CD4-positive, CD25-positive, alpha-beta regulatory T cell (primary cell): ENCODE results near the gene KRTAP4-9. TPM values are rescaled to one million over a fixed set of nuclear protein-coding genes. Genes with fewer than 3 reads are reported as not detected.

Experiments used
- ATAC-seq, 2 donors: fragments of 150-1000 bp; cut with Tn5 transposase; one replicate each; pipeline ENCODE4 v1.10.0; 2021; ENCODE audit warnings: low read depth in 2 of 2, moderate number of reproducible peaks in 2 of 2, moderate library complexity in 1 of 2
- DNase-seq, 3 donors: peaks; one replicate each; pipeline versions ENCODE4 v3.0.0 to v3.0.0-alpha.2; 2012 to 2022; ENCODE audit warnings: mixed read lengths in 1 of 3
- H3K27ac ChIP-seq: one replicate; pipeline ENCODE4 v1.7.0; 2013; ENCODE audit warnings: mild to moderate bottlenecking, low read length; ENCODE audit not compliant: insufficient read depth, poor library complexity, severe bottlenecking
- H3K27me3 ChIP-seq: one replicate; pipeline ENCODE4 v1.7.0; 2013; ENCODE audit warnings: low read length; ENCODE audit not compliant: control insufficient read depth, insufficient read depth
- H3K36me3 ChIP-seq: one replicate; pipeline ENCODE4 v1.7.0; 2013; ENCODE audit warnings: mild to moderate bottlenecking, low read length, moderate library complexity; ENCODE audit not compliant: control insufficient read depth, insufficient read depth
- H3K4me1 ChIP-seq: 2 replicates; pipeline ENCODE4 v1.7.0; 2013; ENCODE audit warnings: mild to moderate bottlenecking, low read length; ENCODE audit not compliant: insufficient read depth, control insufficient read depth, poor library complexity, severe bottlenecking
- H3K4me3 ChIP-seq: one replicate; pipeline ENCODE4 v1.7.0; 2013; ENCODE audit warnings: low read depth, mild to moderate bottlenecking, low read length, moderate library complexity
- H3K9me3 ChIP-seq, 2 experiments: 1 replicate in 1 of 2; 2 replicates in 1 of 2; pipeline ENCODE4 v1.7.0; 2013; ENCODE audit warnings: low read length in 2 of 2, mild to moderate bottlenecking in 1 of 2, moderate library complexity in 1 of 2; ENCODE audit not compliant: control insufficient read depth in 2 of 2
- H3K27ac Mint-ChIP-seq, 3 donors: one replicate each; pipeline ENCODE4 v1.8.0; 2020 to 2022; ENCODE audit warnings: mild to moderate bottlenecking in 3 of 3, mixed read lengths in 3 of 3, moderate library complexity in 2 of 3
- H3K27me3 Mint-ChIP-seq: one replicate; pipeline ENCODE4 v1.8.0; 2022; ENCODE audit warnings: mild to moderate bottlenecking, mixed read lengths
- H3K36me3 Mint-ChIP-seq: one replicate; pipeline ENCODE4 v1.8.0; 2020; ENCODE audit warnings: mixed read lengths
- H3K4me1 Mint-ChIP-seq, 4 donors: one replicate each; pipeline ENCODE4 v1.8.0; 2020 to 2022; ENCODE audit warnings: mixed read lengths in 4 of 4, mild to moderate bottlenecking in 1 of 4
- H3K4me3 Mint-ChIP-seq, 4 donors: one replicate each; pipeline ENCODE4 v1.8.0; 2020 to 2022; ENCODE audit warnings: mild to moderate bottlenecking in 4 of 4, mixed read lengths in 4 of 4, moderate library complexity in 3 of 4
- H3K9me3 Mint-ChIP-seq, 7 donors: one replicate each; pipeline ENCODE4 v1.8.0; 2020 to 2022; ENCODE audit warnings: mixed read lengths in 7 of 7, mild to moderate bottlenecking in 3 of 7, moderate library complexity in 2 of 7
- polyA plus RNA-seq, 4 donors: library from polyadenylated mRNA; unstranded; fragments of 300-500 nt; fragmentation: Illumina TruSeq; gene quantifications; one replicate each; pipeline ENCODE4 v1.2.3, GENCODE V29; 2021
- total RNA-seq: library from RNA; stranded (reverse); gene quantifications from one replicate; pipeline ENCODE4 v1.2.3, GENCODE V29; 2022

Gene KRTAP4-9
- total and polyA plus RNA-seq, 5 donors from 2014 or later = not detected

DNA sequence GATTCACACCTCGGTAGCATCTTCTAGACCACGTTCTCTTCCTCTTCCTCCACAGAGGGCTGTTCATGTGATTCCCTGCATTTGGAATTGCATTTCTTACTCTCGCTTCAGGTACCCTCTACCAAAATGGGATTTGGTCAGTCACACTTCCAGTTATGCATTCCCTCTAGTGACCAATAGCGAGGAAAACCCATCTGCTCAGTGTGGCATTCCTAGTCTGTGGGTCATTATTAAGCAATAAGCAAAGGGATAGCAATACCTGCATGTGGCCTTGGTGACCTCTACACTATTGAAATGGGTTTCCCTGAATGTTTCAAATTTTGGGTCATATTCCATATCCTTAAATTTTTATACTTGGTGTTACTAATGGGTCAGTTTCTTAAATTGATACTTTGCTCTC is 44.8 kb downstream of the KRTAP4-9 start:
- ATAC-seq = no peak
- H3K27ac Mint-ChIP-seq = no peak overlapping the region
- no peaks in the 10 kb centered on the region for H3K4me1 ChIP-seq
- H3K4me3 ChIP-seq = no peak overlapping the region
- peaks cover 18% of the 10 kb centered on the region for H3K27me3 Mint-ChIP-seq
- no peaks in the 10 kb centered on the region for H3K36me3 ChIP-seq
- no peak for DNase-seq
- no peak overlapping the region for H3K27ac ChIP-seq
- peaks cover 0 to 2% (median 0%) of the 10 kb centered on the region in 4 donors for H3K4me1 Mint-ChIP-seq
- H3K4me3 Mint-ChIP-seq = no peak overlapping the region
- H3K27me3 ChIP-seq = peaks cover 8% of the 10 kb centered on the region
- H3K9me3 ChIP-seq = no peaks in the 10 kb centered on the region
- peaks cover 0 to 3% (median 0%) of the 10 kb centered on the region in 7 donors for H3K9me3 Mint-ChIP-seq
- H3K36me3 Mint-ChIP-seq = no peaks in the 10 kb centered on the region

DNA sequence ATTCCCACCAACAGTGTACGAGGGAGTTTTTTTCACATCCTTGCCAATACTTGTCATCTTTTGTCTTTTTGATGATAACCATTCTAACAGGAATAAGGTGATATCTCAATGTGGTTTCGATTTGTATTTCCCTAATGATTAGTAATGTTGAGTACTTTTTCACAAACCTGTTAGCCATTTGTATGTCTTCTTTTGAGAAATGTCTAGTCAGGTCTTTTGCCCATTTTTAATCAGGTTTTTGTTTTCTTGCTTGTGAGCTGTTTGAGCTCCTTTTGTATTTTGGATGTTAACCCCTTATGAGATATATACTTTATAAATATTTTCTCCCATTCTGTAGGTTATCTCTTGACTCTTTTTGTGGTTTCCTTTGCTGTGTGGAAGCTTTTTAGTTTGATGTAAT is 46.3 kb downstream of the KRTAP4-9 start:
- H3K9me3 ChIP-seq = no peaks in the 10 kb centered on the region
- no peak overlapping the region for H3K27ac Mint-ChIP-seq
- H3K4me1 ChIP-seq = no peaks in the 10 kb centered on the region
- no peaks in the 10 kb centered on the region for H3K9me3 Mint-ChIP-seq
- no peak overlapping the region for H3K4me3 ChIP-seq
- peaks cover 24% of the 10 kb centered on the region for H3K27me3 Mint-ChIP-seq
- DNase-seq (no peak), ATAC-seq (no peak)
- H3K4me1 Mint-ChIP-seq = peaks cover 0 to 2% (median 0%) of the 10 kb centered on the region in 4 donors
- H3K27ac ChIP-seq = no peak overlapping the region
- H3K27me3 ChIP-seq = peaks cover 12% of the 10 kb centered on the region
- H3K36me3 Mint-ChIP-seq = no peaks in the 10 kb centered on the region
- H3K36me3 ChIP-seq = no peaks in the 10 kb centered on the region
- no peak overlapping the region for H3K4me3 Mint-ChIP-seq

DNA sequence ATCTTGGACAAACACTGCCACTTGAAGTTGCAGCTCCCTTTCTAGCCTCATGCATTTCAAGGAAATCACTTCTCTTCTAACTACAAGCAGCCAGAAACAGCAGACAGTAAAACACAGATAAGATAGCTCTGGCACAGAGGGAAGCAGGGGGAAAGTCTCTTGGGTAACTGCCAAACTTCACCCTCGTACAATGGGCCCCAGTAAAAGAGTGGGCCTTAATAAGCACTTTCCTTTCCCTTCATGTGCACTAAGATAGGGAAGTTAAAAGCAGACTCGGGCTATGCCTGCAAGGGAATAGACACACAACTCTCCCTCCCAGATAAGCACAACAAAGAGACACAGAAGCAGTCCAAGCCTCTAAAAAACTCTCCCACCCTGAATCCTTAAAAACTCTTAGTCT is 48.7 kb downstream of the KRTAP4-9 start:
- H3K36me3 Mint-ChIP-seq = no peaks in the 10 kb centered on the region
- Histone ChIP-seq H3K27ac (no peak overlapping the region), H3K9me3 (no peaks in the 10 kb centered on the region), H3K36me3 (no peaks in the 10 kb centered on the region), H3K4me3 (no peak overlapping the region), H3K4me1 (no peaks in the 10 kb centered on the region), H3K27me3 (peaks cover 22% of the 10 kb centered on the region)
- H3K27me3 Mint-ChIP-seq = peaks cover 20% of the 10 kb centered on the region
- H3K9me3 Mint-ChIP-seq = no peaks in the 10 kb centered on the region
- no peak overlapping the region for H3K27ac Mint-ChIP-seq
- no peak overlapping the region for H3K4me3 Mint-ChIP-seq
- H3K4me1 Mint-ChIP-seq = no peaks in the 10 kb centered on the region
- DNase-seq (no peak), ATAC-seq (no peak)

Other genes with a start within 250 kb of the KRTAP4-9 start
Only the 30 nearest of the 39 such genes appear.
- gene KRT39, start 138.4 kb upstream of the KRTAP4-9 start, total RNA-seq = not detected
- gene KRT39, start 138.4 kb upstream of the KRTAP4-9 start, polyA plus RNA-seq = not detected
- not detected for gene KRT40, start 121.1 kb upstream of the KRTAP4-9 start, total RNA-seq
- not detected for gene KRT40, start 121.1 kb upstream of the KRTAP4-9 start, polyA plus RNA-seq
- gene KRTAP3-3, start 111.2 kb upstream of the KRTAP4-9 start, total RNA-seq = not detected
- not detected for gene KRTAP3-3, start 111.2 kb upstream of the KRTAP4-9 start, polyA plus RNA-seq
- not detected for gene KRTAP3-2, start 105.5 kb upstream of the KRTAP4-9 start, total RNA-seq
- gene KRTAP3-2, start 105.5 kb upstream of the KRTAP4-9 start, polyA plus RNA-seq = not detected
- not detected for gene KRTAP3-1, start 96.3 kb upstream of the KRTAP4-9 start, total RNA-seq
- not detected for gene KRTAP3-1, start 96.3 kb upstream of the KRTAP4-9 start, polyA plus RNA-seq
- gene KRTAP1-5, start 78.2 kb upstream of the KRTAP4-9 start, total RNA-seq = not detected
- gene KRTAP1-5, start 78.2 kb upstream of the KRTAP4-9 start, polyA plus RNA-seq = not detected
- gene KRTAP1-4, start 75.2 kb upstream of the KRTAP4-9 start, total RNA-seq = not detected
- gene KRTAP1-4, start 75.2 kb upstream of the KRTAP4-9 start, polyA plus RNA-seq = not detected
- gene KRTAP1-3, start 70.5 kb upstream of the KRTAP4-9 start, total RNA-seq = not detected
- not detected for gene KRTAP1-3, start 70.5 kb upstream of the KRTAP4-9 start, polyA plus RNA-seq
- gene KRTAP1-1, start 63.9 kb upstream of the KRTAP4-9 start, total RNA-seq = not detected
- not detected for gene KRTAP1-1, start 63.9 kb upstream of the KRTAP4-9 start, polyA plus RNA-seq
- gene KRTAP2-1, start 58.1 kb upstream of the KRTAP4-9 start, total RNA-seq = not detected
- gene KRTAP2-1, start 58.1 kb upstream of the KRTAP4-9 start, polyA plus RNA-seq = not detected
- gene KRTAP2-2, start 50.2 kb upstream of the KRTAP4-9 start, total RNA-seq = not detected
- gene KRTAP2-2, start 50.2 kb upstream of the KRTAP4-9 start, polyA plus RNA-seq = not detected
- not detected for gene KRTAP2-3, start 45.3 kb upstream of the KRTAP4-9 start, total RNA-seq
- gene KRTAP2-3, start 45.3 kb upstream of the KRTAP4-9 start, polyA plus RNA-seq = not detected
- not detected for gene KRTAP2-4, start 39.5 kb upstream of the KRTAP4-9 start, total RNA-seq
- gene KRTAP2-4, start 39.5 kb upstream of the KRTAP4-9 start, polyA plus RNA-seq = not detected
- gene KRTAP4-7, start 21.2 kb upstream of the KRTAP4-9 start, total RNA-seq = not detected
- not detected for gene KRTAP4-7, start 21.2 kb upstream of the KRTAP4-9 start, polyA plus RNA-seq
- not detected for gene KRTAP4-8, start 7.2 kb upstream of the KRTAP4-9 start, total RNA-seq
- not detected for gene KRTAP4-8, start 7.2 kb upstream of the KRTAP4-9 start, polyA plus RNA-seq
- gene KRTAP4-16, start 3.2 kb upstream of the KRTAP4-9 start, total RNA-seq = not detected
- not detected for gene KRTAP4-16, start 3.2 kb upstream of the KRTAP4-9 start, polyA plus RNA-seq
- not detected for gene KRTAP4-11, start 13.0 kb downstream of the KRTAP4-9 start, total RNA-seq
- gene KRTAP4-11, start 13.0 kb downstream of the KRTAP4-9 start, polyA plus RNA-seq = not detected
- not detected for gene KRTAP4-12, start 18.8 kb downstream of the KRTAP4-9 start, total RNA-seq
- not detected for gene KRTAP4-12, start 18.8 kb downstream of the KRTAP4-9 start, polyA plus RNA-seq
- not detected for gene KRTAP4-6, start 35.2 kb downstream of the KRTAP4-9 start, total RNA-seq
- gene KRTAP4-6, start 35.2 kb downstream of the KRTAP4-9 start, polyA plus RNA-seq = not detected
- not detected for gene KRTAP4-5, start 44.4 kb downstream of the KRTAP4-9 start, total RNA-seq
- gene KRTAP4-5, start 44.4 kb downstream of the KRTAP4-9 start, polyA plus RNA-seq = not detected
- not detected for gene KRTAP4-4, start 55.4 kb downstream of the KRTAP4-9 start, total RNA-seq
- gene KRTAP4-4, start 55.4 kb downstream of the KRTAP4-9 start, polyA plus RNA-seq = not detected
- gene KRTAP4-3, start 62.8 kb downstream of the KRTAP4-9 start, total RNA-seq = not detected
- gene KRTAP4-3, start 62.8 kb downstream of the KRTAP4-9 start, polyA plus RNA-seq = not detected
- not detected for gene KRTAP4-2, start 72.8 kb downstream of the KRTAP4-9 start, total RNA-seq
- gene KRTAP4-2, start 72.8 kb downstream of the KRTAP4-9 start, polyA plus RNA-seq = not detected
- not detected for gene KRTAP4-1, start 79.5 kb downstream of the KRTAP4-9 start, total RNA-seq
- not detected for gene KRTAP4-1, start 79.5 kb downstream of the KRTAP4-9 start, polyA plus RNA-seq
- not detected for gene KRTAP9-1, start 84.5 kb downstream of the KRTAP4-9 start, total RNA-seq
- not detected for gene KRTAP9-1, start 84.5 kb downstream of the KRTAP4-9 start, polyA plus RNA-seq
- not detected for gene KRTAP9-2, start 121.3 kb downstream of the KRTAP4-9 start, total RNA-seq
- gene KRTAP9-2, start 121.3 kb downstream of the KRTAP4-9 start, polyA plus RNA-seq = not detected
- gene KRTAP9-3, start 127.1 kb downstream of the KRTAP4-9 start, total RNA-seq = not detected
- gene KRTAP9-3, start 127.1 kb downstream of the KRTAP4-9 start, polyA plus RNA-seq = not detected
- not detected for gene KRTAP9-8, start 132.6 kb downstream of the KRTAP4-9 start, total RNA-seq
- gene KRTAP9-8, start 132.6 kb downstream of the KRTAP4-9 start, polyA plus RNA-seq = not detected
- not detected for gene KRTAP9-4, start 144.3 kb downstream of the KRTAP4-9 start, total RNA-seq
- gene KRTAP9-4, start 144.3 kb downstream of the KRTAP4-9 start, polyA plus RNA-seq = not detected
- gene KRTAP9-9, start 150.0 kb downstream of the KRTAP4-9 start, total RNA-seq = not detected
- not detected for gene KRTAP9-9, start 150.0 kb downstream of the KRTAP4-9 start, polyA plus RNA-seq